Measurements from ENCODE around the gene CELSR2.

The CELSR2 gene

GRCh38 chr1:109294481-109294880 is 45.1 kb downstream of the CELSR2 start:
- no peaks in the 10 kb centered on the region for H4K20me1 ChIP-seq (ENCODE audit: insufficient read depth, low read length)
- no peak for TF ChIP-seq EZH2 (IDR thresholded peaks at IDR 0.05; ENCODE audit: borderline replicate concordance, low read depth, low read length, severe bottlenecking)
- TF ChIP-seq CTCF (IDR thresholded peaks at IDR 0.05; ENCODE audit: borderline replicate concordance, extremely low read depth, low read length, poor library complexity, severe bottlenecking): no peak
- H3K79me2 ChIP-seq (ENCODE audit: insufficient read depth, low read length): no peaks in the 10 kb centered on the region
- no peak overlapping the region for H2AFZ ChIP-seq (ENCODE audit: low read depth, low read length)
- no peaks in the 10 kb centered on the region for H3K36me3 ChIP-seq (ENCODE audit: insufficient read depth, low read length)
- no peak overlapping the region for H3K9ac ChIP-seq (ENCODE audit: low read depth, low read length)
- DNase-seq: no peak
- no peak overlapping the region for H3K4me2 ChIP-seq (ENCODE audit: insufficient read depth, low read length)
- no peaks in the 10 kb centered on the region for H3K27me3 ChIP-seq (ENCODE audit: insufficient read depth, low read length, poor library complexity)
- H3K9me3 ChIP-seq (ENCODE audit: insufficient read depth, low read length, severe bottlenecking): no peaks in the 10 kb centered on the region
- H3K4me1 ChIP-seq (ENCODE audit: insufficient read depth, low read length): no peaks in the 10 kb centered on the region
- no peak for ATAC-seq (ENCODE audit: insufficient read depth, low read depth)
- H3K4me3 ChIP-seq (ENCODE audit: low read depth in 1 of 2, low read length in 2 of 2): no peak overlapping the region
- no peak overlapping the region for H3K27ac ChIP-seq (ENCODE audit: low read length)

DNA sequence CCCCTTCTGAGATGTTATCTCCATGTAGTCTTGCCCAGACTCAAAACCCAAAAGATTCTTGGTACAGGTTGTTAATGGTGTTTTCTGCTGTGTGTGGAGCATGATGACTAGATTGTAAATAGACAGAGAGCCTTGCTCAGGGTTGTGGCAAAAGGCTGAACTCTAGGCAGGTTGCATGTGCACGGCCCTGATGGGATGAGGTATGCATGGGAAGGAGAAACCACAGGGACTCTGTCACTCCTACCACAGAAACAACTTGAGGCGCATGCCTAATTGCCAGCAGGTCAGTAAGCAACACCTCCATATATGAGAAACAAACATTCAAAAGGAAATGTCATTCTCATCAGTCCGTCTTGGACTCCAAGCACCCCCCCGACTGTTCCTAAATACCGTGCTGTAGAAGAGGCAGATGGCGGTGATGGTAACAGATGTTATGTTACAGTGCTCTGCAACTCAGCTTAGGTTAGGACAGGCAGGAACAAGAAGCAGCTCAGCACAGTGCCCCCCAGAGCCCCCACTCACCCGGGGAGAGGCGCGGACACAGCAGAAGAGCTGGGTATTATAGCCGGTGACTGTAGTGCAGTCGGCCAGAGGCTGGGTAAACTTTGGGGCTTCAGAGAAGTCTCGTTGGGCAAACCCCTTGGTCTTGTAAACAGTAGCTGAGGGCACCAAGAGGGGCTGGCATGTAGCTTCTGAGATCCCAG is 46.5 kb downstream of the CELSR2 start:
- no peak overlapping the region for H3K4me2 ChIP-seq (ENCODE audit: insufficient read depth, low read length)
- no peak overlapping the region for H3K27ac ChIP-seq (ENCODE audit: low read length)
- H3K4me1 ChIP-seq (ENCODE audit: insufficient read depth, low read length): no peaks in the 10 kb centered on the region
- no peak overlapping the region for H3K4me3 ChIP-seq (ENCODE audit: low read depth in 1 of 2, low read length in 2 of 2)
- no peaks in the 10 kb centered on the region for H3K27me3 ChIP-seq (ENCODE audit: insufficient read depth, low read length, poor library complexity)
- TF ChIP-seq CTCF (IDR thresholded peaks at IDR 0.05; ENCODE audit: borderline replicate concordance, extremely low read depth, low read length, poor library complexity, severe bottlenecking) (no peak), EZH2 (IDR thresholded peaks at IDR 0.05; ENCODE audit: borderline replicate concordance, low read depth, low read length, severe bottlenecking) (no peak)
- H3K9ac ChIP-seq (ENCODE audit: low read depth, low read length): no peak overlapping the region
- DNase-seq: no peak
- H4K20me1 ChIP-seq (ENCODE audit: insufficient read depth, low read length): no peaks in the 10 kb centered on the region
- no peak overlapping the region for H2AFZ ChIP-seq (ENCODE audit: low read depth, low read length)
- no peaks in the 10 kb centered on the region for H3K79me2 ChIP-seq (ENCODE audit: insufficient read depth, low read length)
- ATAC-seq (ENCODE audit: insufficient read depth, low read depth): peak; percentile 56; the same call in 2 of the 3 replicates
- no peaks in the 10 kb centered on the region for H3K9me3 ChIP-seq (ENCODE audit: insufficient read depth, low read length, severe bottlenecking)
- no peaks in the 10 kb centered on the region for H3K36me3 ChIP-seq (ENCODE audit: insufficient read depth, low read length)

DNA sequence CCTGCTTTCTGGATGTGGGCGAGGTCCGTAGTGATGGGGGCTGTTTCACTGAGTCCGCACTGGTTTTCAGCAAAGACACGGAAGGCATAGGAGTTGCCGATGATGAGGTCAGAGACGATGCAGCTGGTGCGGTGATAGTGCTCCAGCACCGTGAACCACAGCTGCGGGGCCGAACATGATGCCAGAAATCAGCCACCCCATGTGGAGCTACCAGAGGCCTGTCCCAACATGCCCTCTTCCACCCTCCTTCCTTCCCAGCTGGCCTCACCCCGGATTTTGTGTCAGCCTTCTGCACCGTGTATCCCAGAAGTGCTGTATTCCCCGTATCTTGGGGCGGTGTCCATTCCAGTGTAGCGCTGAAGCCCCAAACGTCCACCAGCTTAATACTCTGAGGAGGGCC is 47.4 kb downstream of the CELSR2 start:
- Histone ChIP-seq H3K27ac (ENCODE audit: low read length) (no peak overlapping the region), H3K4me1 (ENCODE audit: insufficient read depth, low read length) (no peaks in the 10 kb centered on the region), H3K79me2 (ENCODE audit: insufficient read depth, low read length) (no peaks in the 10 kb centered on the region), H3K9me3 (ENCODE audit: insufficient read depth, low read length, severe bottlenecking) (no peaks in the 10 kb centered on the region), H4K20me1 (ENCODE audit: insufficient read depth, low read length) (no peaks in the 10 kb centered on the region), H3K4me3 (ENCODE audit: low read depth in 1 of 2, low read length in 2 of 2) (no peak overlapping the region), H3K27me3 (ENCODE audit: insufficient read depth, low read length, poor library complexity) (no peaks in the 10 kb centered on the region), H3K4me2 (ENCODE audit: insufficient read depth, low read length) (no peak overlapping the region), H3K36me3 (ENCODE audit: insufficient read depth, low read length) (no peaks in the 10 kb centered on the region), H2AFZ (ENCODE audit: low read depth, low read length) (no peak overlapping the region), H3K9ac (ENCODE audit: low read depth, low read length) (no peak overlapping the region)
- no peak for TF ChIP-seq CTCF (IDR thresholded peaks at IDR 0.05; ENCODE audit: borderline replicate concordance, extremely low read depth, low read length, poor library complexity, severe bottlenecking)
- TF ChIP-seq EZH2 (IDR thresholded peaks at IDR 0.05; ENCODE audit: borderline replicate concordance, low read depth, low read length, severe bottlenecking): no peak
- DNase-seq (no peak), ATAC-seq (ENCODE audit: insufficient read depth, low read depth) (no peak)

All from DND-41 (cell line).